K562 (cell line): ENCODE data around the gene NPEPL1. TPM values are rescaled to one million over a fixed set of nuclear protein-coding genes. Genes with fewer than 3 reads are reported as not detected.

Source experiments
- FOSL1 ChIP-seq: fragments of 200-800 bp; sonication (Bioruptor generic); conservative IDR thresholded peaks from 2 replicates; pipeline ENCODE4 v1.6.1; 2016; ENCODE audit warnings: missing genetic modification characterization, missing compliant biosample characterization
- FOXA3 ChIP-seq, 2 experiments: fragments of 450-650 bp in 1 of 2; sonication (generic) in 1 of 2; formaldehyde crosslinking; IDR thresholded peaks in 1 of 2; conservative IDR thresholded peaks in 1 of 2; 2 replicates each; pipeline versions ENCODE4 v1.4.0 to v1.8.0; 2020 to 2022; ENCODE audit warnings: mild to moderate bottlenecking in 2 of 2, missing genetic modification reagents in 1 of 2
- MTA2 ChIP-seq: fragments of 450-650 bp; IDR thresholded peaks from 2 replicates; pipeline ENCODE4 v1.6.1; 2016; ENCODE audit warnings: low read depth
- TAF7 ChIP-seq: fragments of 450-650 bp; IDR thresholded peaks from 2 replicates; pipeline ENCODE4 v1.6.1; 2016; ENCODE audit warnings: missing genetic modification characterization, missing compliant biosample characterization
- TBP ChIP-seq: optimal IDR thresholded peaks from 2 replicates; pipeline ENCODE3; 2011; ENCODE audit warnings: low read depth, low read length, improper control_type of control experiment
- ZBTB17 ChIP-seq: fragments of 450-650 bp; formaldehyde crosslinking; IDR thresholded peaks from 2 replicates; pipeline ENCODE4 v1.4.0; 2020; ENCODE audit warnings: mild to moderate bottlenecking
- ZFX ChIP-seq: sonication (generic); formaldehyde crosslinking; IDR thresholded peaks from 2 replicates; pipeline ENCODE4 v1.8.0; 2022; ENCODE audit warnings: mild to moderate bottlenecking, missing genetic modification reagents, moderate library complexity
- polyA plus RNA-seq, 8 experiments: library from polyadenylated mRNA; depleted of rRNA in 4 of 8; stranded (reverse) in 5 of 8; unstranded in 3 of 8; fragments of >200 nt; fragmentation: Nextera tagmentation in 2 of 8; fragmentation: Illumina TruSeq in 1 of 8; extraction: Ambion mirVana in 2 of 8; extraction: Trizol in 1 of 8; gene quantifications; 2 replicates each; pipeline versions ENCODE4 v1.2.1 to v1.2.3, GENCODE V29; 2011 to 2014; ENCODE audit warnings: inconsistent platforms in 1 of 8, missing spikeins in 1 of 8
- total RNA-seq, 7 experiments: library from RNA; depleted of rRNA in 6 of 7; stranded (reverse); fragments of >200 nt in 6 of 7; fragmentation: Illumina TruSeq in 2 of 7; extraction: Trizol in 2 of 7; gene quantifications; 2 replicates each; pipeline versions ENCODE4 v1.2.1 to v1.2.3, GENCODE V29; 2011 to 2021; ENCODE audit warnings: low replicate concordance in 1 of 7
- TF ChIP-seq, protein P1 (sequence below): fragments of 200-800 bp; sonication (Bioruptor generic); IDR thresholded peaks from 2 replicates; pipeline ENCODE4 v1.6.1; 2016; ENCODE audit warnings: missing genetic modification characterization, missing compliant biosample characterization
- TF ChIP-seq, protein P2 (sequence below): fragments of 250-450 bp; sonication (Bioruptor Pico); IDR thresholded peaks from 2 replicates; pipeline ENCODE4 v1.4.0; 2020; ENCODE audit warnings: mild to moderate bottlenecking, moderate library complexity, borderline replicate concordance

The NPEPL1 gene
- total and polyA plus RNA-seq, 9 of the 15 experiments (the other 6 are each of a cell fraction or from before 2014, with no cell fraction given) = 0.04 to 5.6 (median 0.94) TPM

DNA sequence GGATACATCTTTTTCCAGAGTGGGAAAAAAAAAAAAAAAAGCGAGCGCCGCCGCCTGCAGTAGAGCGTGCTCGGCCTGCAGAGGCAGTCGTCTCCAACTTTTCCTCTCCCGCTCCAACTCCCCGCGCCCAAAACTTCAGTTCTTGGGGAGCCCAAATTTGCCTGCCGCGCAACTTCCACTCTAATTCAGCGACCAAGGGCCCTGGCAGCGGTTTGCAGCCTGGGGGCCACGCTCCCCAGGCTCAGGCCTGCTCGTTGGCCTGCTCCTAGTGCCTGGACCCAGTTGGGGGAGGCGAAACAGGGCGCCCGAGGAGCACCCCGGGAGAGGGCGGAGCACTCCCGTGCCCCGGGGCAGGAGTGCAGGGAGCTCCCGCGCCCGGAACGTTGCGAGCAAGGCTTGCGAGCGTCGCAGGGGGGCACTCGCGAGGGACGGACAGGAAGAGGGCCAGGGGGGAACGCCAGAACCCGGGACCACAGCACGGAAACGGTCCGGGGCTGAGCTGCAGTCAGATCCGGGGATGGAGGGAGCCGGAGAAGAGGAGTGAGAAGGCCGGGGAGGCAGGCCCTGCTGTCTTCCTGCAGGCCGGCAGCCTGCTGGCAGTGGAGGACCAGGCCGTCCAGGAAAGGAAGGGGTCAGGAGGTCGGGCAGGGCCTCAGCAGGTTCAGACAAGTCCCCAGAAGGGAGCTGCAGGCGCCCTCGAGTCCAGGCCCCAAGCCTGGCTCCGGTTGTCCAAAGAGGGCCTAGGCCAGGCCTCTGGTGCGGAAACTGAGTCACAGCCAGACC is 41.6 kb upstream of the NPEPL1 start, which contains the start of gene STX16 (continued):
- TF ChIP-seq, protein P1, sequence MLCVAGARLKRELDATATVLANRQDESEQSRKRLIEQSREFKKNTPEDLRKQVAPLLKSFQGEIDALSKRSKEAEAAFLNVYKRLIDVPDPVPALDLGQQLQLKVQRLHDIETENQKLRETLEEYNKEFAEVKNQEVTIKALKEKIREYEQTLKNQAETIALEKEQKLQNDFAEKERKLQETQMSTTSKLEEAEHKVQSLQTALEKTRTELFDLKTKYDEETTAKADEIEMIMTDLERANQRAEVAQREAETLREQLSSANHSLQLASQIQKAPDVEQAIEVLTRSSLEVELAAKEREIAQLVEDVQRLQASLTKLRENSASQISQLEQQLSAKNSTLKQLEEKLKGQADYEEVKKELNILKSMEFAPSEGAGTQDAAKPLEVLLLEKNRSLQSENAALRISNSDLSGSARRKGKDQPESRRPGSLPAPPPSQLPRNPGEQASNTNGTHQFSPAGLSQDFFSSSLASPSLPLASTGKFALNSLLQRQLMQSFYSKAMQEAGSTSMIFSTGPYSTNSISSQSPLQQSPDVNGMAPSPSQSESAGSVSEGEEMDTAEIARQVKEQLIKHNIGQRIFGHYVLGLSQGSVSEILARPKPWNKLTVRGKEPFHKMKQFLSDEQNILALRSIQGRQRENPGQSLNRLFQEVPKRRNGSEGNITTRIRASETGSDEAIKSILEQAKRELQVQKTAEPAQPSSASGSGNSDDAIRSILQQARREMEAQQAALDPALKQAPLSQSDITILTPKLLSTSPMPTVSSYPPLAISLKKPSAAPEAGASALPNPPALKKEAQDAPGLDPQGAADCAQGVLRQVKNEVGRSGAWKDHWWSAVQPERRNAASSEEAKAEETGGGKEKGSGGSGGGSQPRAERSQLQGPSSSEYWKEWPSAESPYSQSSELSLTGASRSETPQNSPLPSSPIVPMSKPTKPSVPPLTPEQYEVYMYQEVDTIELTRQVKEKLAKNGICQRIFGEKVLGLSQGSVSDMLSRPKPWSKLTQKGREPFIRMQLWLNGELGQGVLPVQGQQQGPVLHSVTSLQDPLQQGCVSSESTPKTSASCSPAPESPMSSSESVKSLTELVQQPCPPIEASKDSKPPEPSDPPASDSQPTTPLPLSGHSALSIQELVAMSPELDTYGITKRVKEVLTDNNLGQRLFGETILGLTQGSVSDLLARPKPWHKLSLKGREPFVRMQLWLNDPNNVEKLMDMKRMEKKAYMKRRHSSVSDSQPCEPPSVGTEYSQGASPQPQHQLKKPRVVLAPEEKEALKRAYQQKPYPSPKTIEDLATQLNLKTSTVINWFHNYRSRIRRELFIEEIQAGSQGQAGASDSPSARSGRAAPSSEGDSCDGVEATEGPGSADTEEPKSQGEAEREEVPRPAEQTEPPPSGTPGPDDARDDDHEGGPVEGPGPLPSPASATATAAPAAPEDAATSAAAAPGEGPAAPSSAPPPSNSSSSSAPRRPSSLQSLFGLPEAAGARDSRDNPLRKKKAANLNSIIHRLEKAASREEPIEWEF = no peak
- TF ChIP-seq, protein P2, sequence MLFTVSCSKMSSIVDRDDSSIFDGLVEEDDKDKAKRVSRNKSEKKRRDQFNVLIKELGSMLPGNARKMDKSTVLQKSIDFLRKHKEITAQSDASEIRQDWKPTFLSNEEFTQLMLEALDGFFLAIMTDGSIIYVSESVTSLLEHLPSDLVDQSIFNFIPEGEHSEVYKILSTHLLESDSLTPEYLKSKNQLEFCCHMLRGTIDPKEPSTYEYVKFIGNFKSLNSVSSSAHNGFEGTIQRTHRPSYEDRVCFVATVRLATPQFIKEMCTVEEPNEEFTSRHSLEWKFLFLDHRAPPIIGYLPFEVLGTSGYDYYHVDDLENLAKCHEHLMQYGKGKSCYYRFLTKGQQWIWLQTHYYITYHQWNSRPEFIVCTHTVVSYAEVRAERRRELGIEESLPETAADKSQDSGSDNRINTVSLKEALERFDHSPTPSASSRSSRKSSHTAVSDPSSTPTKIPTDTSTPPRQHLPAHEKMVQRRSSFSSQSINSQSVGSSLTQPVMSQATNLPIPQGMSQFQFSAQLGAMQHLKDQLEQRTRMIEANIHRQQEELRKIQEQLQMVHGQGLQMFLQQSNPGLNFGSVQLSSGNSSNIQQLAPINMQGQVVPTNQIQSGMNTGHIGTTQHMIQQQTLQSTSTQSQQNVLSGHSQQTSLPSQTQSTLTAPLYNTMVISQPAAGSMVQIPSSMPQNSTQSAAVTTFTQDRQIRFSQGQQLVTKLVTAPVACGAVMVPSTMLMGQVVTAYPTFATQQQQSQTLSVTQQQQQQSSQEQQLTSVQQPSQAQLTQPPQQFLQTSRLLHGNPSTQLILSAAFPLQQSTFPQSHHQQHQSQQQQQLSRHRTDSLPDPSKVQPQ (CRISPR knock-in tag) = no peak
- TF ChIP-seq ZFX (CRISPR knock-in tag) (peak; percentile 88), FOXA3 (CRISPR knock-in tag; conservative IDR thresholded peaks at IDR 0.05 in 1 of 2, IDR thresholded peaks at IDR 0.05 in 1 of 2) (no peak; a peak in 1 of 4 replicates), FOSL1 (tag) (peak; percentile 53), TAF7 (tag) (peak; percentile 81; the same call in 1 of the 2 replicates), TBP (peak; percentile 92), ZBTB17 (CRISPR knock-in tag) (no peak), MTA2 (no peak)
